KMS-11 (cell line): ENCODE results near the gene NOP16.

Source experiments
- H2AFZ ChIP-seq: fragments of 200-600 bp; sonication (generic); 2 replicates; pipeline ENCODE4 v1.6.1; 2016; ENCODE audit warnings: antibody characterized with exemption, mixed run types, low read depth
- H3K27ac ChIP-seq: fragments of 200-600 bp; sonication (generic); 2 replicates; pipeline ENCODE4 v1.6.1; 2016; ENCODE audit warnings: mild to moderate bottlenecking, mixed run types
- H3K27me3 ChIP-seq: fragments of 200-600 bp; sonication (generic); 2 replicates; pipeline ENCODE4 v1.6.1; 2017; ENCODE audit warnings: mild to moderate bottlenecking, low read depth, mixed run types, moderate library complexity; ENCODE audit not compliant: insufficient read depth
- H3K36me3 ChIP-seq: fragments of 200-600 bp; sonication (generic); 2 replicates; pipeline ENCODE4 v1.6.1; 2017; ENCODE audit warnings: mild to moderate bottlenecking, mixed run types; ENCODE audit not compliant: insufficient read depth
- H3K4me1 ChIP-seq: fragments of 200-600 bp; sonication (generic); 2 replicates; pipeline ENCODE4 v1.6.1; 2016; ENCODE audit warnings: mild to moderate bottlenecking, low read depth, mixed run types; ENCODE audit not compliant: poor library complexity, severe bottlenecking
- H3K4me2 ChIP-seq: fragments of 200-600 bp; sonication (generic); 2 replicates; pipeline ENCODE4 v1.7.0; 2016; ENCODE audit warnings: mild to moderate bottlenecking, mixed run types
- H3K4me3 ChIP-seq: fragments of 200-600 bp; sonication (generic); IDR thresholded peaks from 2 replicates; pipeline ENCODE4 v1.6.1; 2017; ENCODE audit warnings: low read depth, low read length, mixed read lengths; ENCODE audit not compliant: insufficient read depth
- H3K79me2 ChIP-seq: fragments of 200-600 bp; sonication (generic); 2 replicates; pipeline ENCODE4 v1.6.1; 2016; ENCODE audit warnings: low read depth, mixed run types; ENCODE audit not compliant: insufficient read depth
- H3K9ac ChIP-seq: fragments of 200-600 bp; sonication (generic); 2 replicates; pipeline ENCODE4 v1.6.1; 2016; ENCODE audit warnings: mild to moderate bottlenecking, mixed run types
- H4K20me1 ChIP-seq: fragments of 200-600 bp; sonication (generic); 2 replicates; pipeline ENCODE4 v1.6.1; 2016; ENCODE audit warnings: mild to moderate bottlenecking, mixed run types; ENCODE audit not compliant: insufficient read depth
- CTCF ChIP-seq: fragments of 200-600 bp; sonication (generic); conservative IDR thresholded peaks from 2 replicates; pipeline ENCODE4 v1.6.1; 2017; ENCODE audit warnings: low read depth, mild to moderate bottlenecking, antibody characterized with exemption, low read length, moderate library complexity, mixed read lengths

Gene NOP16

DNA sequence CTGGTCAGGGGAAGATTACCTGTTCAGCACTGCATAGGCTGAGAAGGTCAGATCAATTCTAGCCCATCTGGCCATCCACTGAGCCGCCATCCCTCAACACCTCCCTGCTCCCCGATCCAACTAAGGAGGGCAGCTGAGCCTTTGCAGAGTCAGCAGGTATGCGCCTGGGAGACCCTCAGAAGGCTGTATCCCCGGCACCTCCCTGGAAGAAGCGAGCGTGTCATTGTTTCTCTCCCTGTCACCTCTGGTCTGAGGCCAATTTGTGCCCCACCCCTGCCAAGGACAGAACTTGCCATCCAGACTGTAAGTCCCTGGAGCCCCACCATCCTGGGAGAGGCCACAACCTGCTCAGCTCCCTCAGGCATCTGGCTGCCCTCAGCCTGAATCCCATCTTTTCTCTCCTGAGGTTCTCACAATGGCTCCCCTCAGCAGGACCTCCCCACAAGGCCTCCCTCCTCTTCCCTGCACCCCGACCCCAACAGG lies 25.4 kb upstream of the NOP16 start:
- Histone ChIP-seq H3K27me3 (no peaks in the 10 kb centered on the region), H3K4me3 (no peak overlapping the region), H3K9ac (no peak overlapping the region), H3K4me1 (peaks cover 37% of the 10 kb centered on the region), H3K36me3 (no peaks in the 10 kb centered on the region), H4K20me1 (no peaks in the 10 kb centered on the region), H3K79me2 (peaks cover 18% of the 10 kb centered on the region), H3K27ac (no peak overlapping the region), H3K4me2 (no peak overlapping the region), H2AFZ (no peak overlapping the region)
- no peak for TF ChIP-seq CTCF

- Histone ChIP-seq H3K27me3 (no peaks in the 10 kb centered on the region), H3K27ac (no peak overlapping the region), H3K79me2 (peaks cover 18% of the 10 kb centered on the region), H3K36me3 (no peaks in the 10 kb centered on the region), H4K20me1 (no peaks in the 10 kb centered on the region), H3K4me3 (no peak overlapping the region), H3K4me1 (peaks cover 42% of the 10 kb centered on the region), H2AFZ (no peak overlapping the region), H3K9ac (no peak overlapping the region), H3K4me2 (no peak overlapping the region)
- TF ChIP-seq CTCF = no peak
These were observed 24.8 kb upstream of the NOP16 start for GRCh38 chr5:176413255-176413565.

DNA sequence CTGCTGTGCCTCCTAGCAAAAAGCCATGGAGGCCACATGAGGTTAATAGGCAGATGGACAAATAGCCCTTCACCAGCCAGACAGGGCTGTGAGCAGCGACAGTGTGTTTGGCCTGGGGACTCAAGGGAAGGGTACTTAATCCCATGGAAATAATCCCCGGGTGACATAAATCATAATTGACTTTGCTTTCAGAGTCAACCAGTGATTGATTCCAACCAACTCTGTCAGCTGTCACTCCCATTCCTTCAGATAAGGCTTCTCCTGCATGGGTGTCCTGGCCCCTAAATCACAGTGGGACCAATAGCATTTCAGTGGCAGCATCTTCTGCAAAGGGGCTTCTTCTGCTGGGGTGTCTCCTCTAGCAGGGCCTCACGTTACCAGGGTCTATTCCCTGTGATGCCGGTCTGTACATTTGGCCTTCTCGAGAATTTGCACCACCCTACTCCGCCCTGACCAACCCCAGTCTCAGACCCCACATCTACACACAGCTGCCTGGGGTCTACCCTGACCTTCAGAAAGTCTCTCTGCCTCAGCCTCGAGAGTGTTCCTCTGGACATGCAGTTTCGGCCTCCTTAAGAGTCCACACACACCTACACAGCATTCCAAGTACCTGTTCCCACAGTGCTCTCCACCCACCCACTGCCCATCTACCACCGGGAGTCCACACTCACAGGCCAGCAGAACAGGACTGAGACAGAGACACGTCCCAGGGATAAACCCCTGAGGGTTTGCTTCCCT lies 24.3 kb upstream of the NOP16 start:
- Histone ChIP-seq H3K4me3 (no peak overlapping the region), H3K4me1 (peaks cover 47% of the 10 kb centered on the region), H3K9ac (no peak overlapping the region), H3K79me2 (peaks cover 18% of the 10 kb centered on the region), H3K27ac (no peak overlapping the region), H3K4me2 (no peak overlapping the region), H2AFZ (no peak overlapping the region), H3K27me3 (no peaks in the 10 kb centered on the region), H4K20me1 (no peaks in the 10 kb centered on the region), H3K36me3 (no peaks in the 10 kb centered on the region)
- TF ChIP-seq CTCF = no peak

GRCh38 chr5:176410486-176411180 lies 22.2 kb upstream of the NOP16 start:
- Histone ChIP-seq H3K36me3 (no peaks in the 10 kb centered on the region), H4K20me1 (no peaks in the 10 kb centered on the region), H3K4me2 (no peak overlapping the region)

More at GRCh38 chr5:176410486-176411180, 22.2 kb upstream of the NOP16 start:
- no peak overlapping the region for H3K27ac ChIP-seq
- H2AFZ ChIP-seq = no peak overlapping the region
- TF ChIP-seq CTCF = no peak
- no peak overlapping the region for H3K4me3 ChIP-seq
- H3K9ac ChIP-seq = no peak overlapping the region
- peaks cover 60% of the 10 kb centered on the region for H3K4me1 ChIP-seq
- no peaks in the 10 kb centered on the region for H3K27me3 ChIP-seq
- peaks cover 13% of the 10 kb centered on the region for H3K79me2 ChIP-seq
